GM13977 (cell line): ENCODE measurements around the gene GHRHR.

Experiments used
- DNase-seq: peaks from one replicate; pipeline ENCODE4 v3.0.0; 2012; ENCODE audit warnings: low spot score
- in situ Hi-C: fragments of 300-500 bp; cut with MboI; formaldehyde crosslinking; loops from one replicate; pipeline ENCODE4 v1.12.0; 2022; ENCODE audit warnings: low sequenced_read_pairs, low pct_unique_long_range_greater_than_20kb, mixed read lengths, inconsistent platforms; ENCODE audit not compliant: unreplicated experiment
- TF ChIP-seq, protein P1 (sequence below): IDR thresholded peaks from 2 replicates; pipeline ENCODE4 v1.5.1; 2012; ENCODE audit warnings: mild to moderate bottlenecking, control low read depth; ENCODE audit not compliant: insufficient read depth; ENCODE audit errors: extremely low read depth, missing control alignments

GHRHR gene

DNA sequence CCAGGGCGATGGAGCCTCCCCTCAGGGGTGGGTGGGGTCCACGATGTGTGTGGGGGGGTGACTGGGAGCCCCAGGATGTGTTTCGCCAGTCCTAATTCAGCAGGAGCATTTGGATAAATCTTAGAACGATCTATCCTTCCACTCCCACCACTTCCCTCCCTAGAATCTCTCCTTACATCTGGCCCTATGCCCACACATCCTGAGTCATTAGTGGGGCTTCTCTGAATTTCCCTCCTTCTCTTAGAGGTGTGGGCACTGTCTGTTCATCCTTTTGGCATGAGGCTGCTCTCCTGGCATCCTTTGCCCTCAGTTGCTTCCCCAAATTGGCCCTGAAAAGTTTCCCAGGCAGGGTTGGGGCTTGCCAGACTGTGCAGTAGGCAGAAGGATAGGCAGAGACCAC, 1.6 kb downstream of the GHRHR start:
- in situ Hi-C loops = no loop called here
- DNase-seq = no peak
- TF ChIP-seq, protein P1, sequence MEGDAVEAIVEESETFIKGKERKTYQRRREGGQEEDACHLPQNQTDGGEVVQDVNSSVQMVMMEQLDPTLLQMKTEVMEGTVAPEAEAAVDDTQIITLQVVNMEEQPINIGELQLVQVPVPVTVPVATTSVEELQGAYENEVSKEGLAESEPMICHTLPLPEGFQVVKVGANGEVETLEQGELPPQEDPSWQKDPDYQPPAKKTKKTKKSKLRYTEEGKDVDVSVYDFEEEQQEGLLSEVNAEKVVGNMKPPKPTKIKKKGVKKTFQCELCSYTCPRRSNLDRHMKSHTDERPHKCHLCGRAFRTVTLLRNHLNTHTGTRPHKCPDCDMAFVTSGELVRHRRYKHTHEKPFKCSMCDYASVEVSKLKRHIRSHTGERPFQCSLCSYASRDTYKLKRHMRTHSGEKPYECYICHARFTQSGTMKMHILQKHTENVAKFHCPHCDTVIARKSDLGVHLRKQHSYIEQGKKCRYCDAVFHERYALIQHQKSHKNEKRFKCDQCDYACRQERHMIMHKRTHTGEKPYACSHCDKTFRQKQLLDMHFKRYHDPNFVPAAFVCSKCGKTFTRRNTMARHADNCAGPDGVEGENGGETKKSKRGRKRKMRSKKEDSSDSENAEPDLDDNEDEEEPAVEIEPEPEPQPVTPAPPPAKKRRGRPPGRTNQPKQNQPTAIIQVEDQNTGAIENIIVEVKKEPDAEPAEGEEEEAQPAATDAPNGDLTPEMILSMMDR = no peak

DNA sequence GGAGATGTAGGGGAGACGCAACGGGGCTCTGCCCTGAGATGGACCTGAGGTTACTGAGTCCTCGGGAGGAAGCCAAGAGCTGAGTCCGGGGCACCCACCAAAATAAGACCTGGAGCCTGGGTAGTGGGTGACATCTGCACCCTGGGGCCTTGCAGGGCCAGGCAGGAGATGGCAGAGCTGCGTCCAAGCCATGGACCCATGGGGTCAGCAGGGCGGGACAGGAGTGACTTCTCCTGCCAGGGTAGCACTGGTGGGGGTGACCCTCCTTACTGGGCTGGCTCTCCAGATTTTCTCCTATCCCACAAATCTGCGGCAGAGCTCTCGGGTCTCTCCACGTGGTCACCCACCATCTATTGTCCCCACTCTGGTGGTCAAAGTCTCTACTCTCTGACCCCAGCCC, 2.1 kb downstream of the GHRHR start:
- DNase-seq = no peak
- TF ChIP-seq, protein P1 = no peak
- in situ Hi-C loops = no loop called here

DNA sequence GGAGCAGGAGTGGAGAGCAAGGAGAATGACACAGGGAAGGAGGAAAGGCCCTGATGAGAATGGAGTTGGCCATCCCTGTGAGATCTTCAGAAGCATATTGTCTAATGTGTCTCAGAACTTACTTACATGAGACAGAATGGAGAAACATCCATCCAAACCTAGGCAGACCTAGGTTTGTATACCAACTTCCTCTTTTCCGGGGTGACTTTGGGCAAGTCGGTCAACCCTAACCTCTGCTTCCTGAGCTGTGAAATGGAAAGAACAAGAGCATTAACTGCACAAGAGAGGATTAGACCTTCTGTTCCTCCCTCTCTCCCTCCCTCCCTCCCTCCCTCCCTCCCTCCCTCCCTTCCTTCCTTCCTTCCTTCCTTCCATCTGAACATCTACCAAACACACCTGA, 4.5 kb downstream of the GHRHR start:
- no peak for DNase-seq
- in situ Hi-C loops = no loop called here

GRCh38 chr7:30968747-30969603, 5.2 kb downstream of the GHRHR start:
- TF ChIP-seq, protein P1 = no peak
- DNase-seq = peak; percentile 5
- in situ Hi-C loops = no loop called here

More for the DNA sequence above, 4.5 kb downstream of the GHRHR start:
- TF ChIP-seq, protein P1 = no peak

- in situ Hi-C loops = no loop called here
- no peak for DNase-seq
- TF ChIP-seq, protein P1 = no peak
Observed at GRCh38 chr7:30969604-30969970, 5.8 kb downstream of the GHRHR start.

- TF ChIP-seq, protein P1 = no peak
- DNase-seq = no peak
- in situ Hi-C loops = loop anchor here (10.0 kb wide), 1 partner anchor 165 kb away; no protein-coding TSS in a partner anchor
Observed at GRCh38 chr7:30970074-30970473, 6.3 kb downstream of the GHRHR start.
